HepG2 (cell line): ENCODE results near the gene APH1B. TPM values are rescaled to one million over a fixed set of nuclear protein-coding genes. Genes with fewer than 3 reads are reported as not detected.

Source experiments
- ATAC-seq: fragments of 200-7000 bp; cut with Tn5 transposase; 3 replicates; pipeline ENCODE4 v1.9.1; 2020; ENCODE audit warnings: mild to moderate bottlenecking, moderate library complexity
- BruUV-seq: library from RNA; stranded (reverse); fragments of 400-500 nt; replicated peaks from 2 replicates; lab custom pipeline; 2021; lab: Mats Ljungman, UMichigan
- CTCF ChIA-PET: fragments of 300-600 bp; formaldehyde crosslinking; extraction: SDS; loops from one replicate; lab custom pipeline; 2021; ENCODE audit warnings: low total read pairs, inconsistent platforms, low intra/inter-chr PET ratio; lab: Yijun Ruan, JAX
- POLR2A ChIA-PET: fragments of 350-600 bp; sonication (Branson Sonifier 250); formaldehyde crosslinking; loops from one replicate; lab custom pipeline; 2020; ENCODE audit warnings: antibody characterized with exemption, inconsistent platforms; lab: Yijun Ruan, JAX
- DNase-seq: peaks from one replicate; pipeline ENCODE4 v3.0.0-alpha.2; 2015; ENCODE audit warnings: low spot score
- FAIRE-seq: peaks from 3 replicates; lab custom pipeline; 2011; peaks lifted over from hg19 to GRCh38; lab: Jason Lieb, UNC
- H2AFZ ChIP-seq: one replicate; pipeline ENCODE4 v1.6.1; 2011; ENCODE audit warnings: low read length, inconsistent platforms
- H3K27ac ChIP-seq: fragments of 300-600 bp; 3 replicates; pipeline ENCODE4 v1.8.0; 2011; ENCODE audit warnings: mixed run types, mild to moderate bottlenecking, mixed read lengths, low read length, inconsistent platforms; ENCODE audit not compliant: insufficient read depth; ENCODE audit errors: extremely low read length
- H3K27me3 ChIP-seq, 2 experiments: fragments of 200-600 bp in 1 of 2; 2 replicates in 1 of 2; 3 replicates in 1 of 2; pipeline versions ENCODE4 v1.6.0 to v1.8.0; 2011; ENCODE audit warnings: low read length in 2 of 2, mild to moderate bottlenecking in 2 of 2, moderate library complexity in 2 of 2, inconsistent platforms in 1 of 2; ENCODE audit not compliant: insufficient read depth in 2 of 2, control insufficient read depth in 1 of 2
- H3K36me3 ChIP-seq, 2 experiments: fragments of 200-600 bp in 1 of 2; replicated peaks in 1 of 2; 2 replicates in 1 of 2; 3 replicates in 1 of 2; pipeline versions ENCODE4 v1.5.1 to v1.8.0; 2011; ENCODE audit warnings: low read length in 2 of 2, inconsistent platforms in 1 of 2; ENCODE audit not compliant: insufficient read depth in 2 of 2, control insufficient read depth in 1 of 2
- H3K4me1 ChIP-seq: 2 replicates; pipeline ENCODE4 v1.5.1; 2012; ENCODE audit warnings: low read length, inconsistent platforms; ENCODE audit not compliant: insufficient read depth
- H3K4me2 ChIP-seq: 2 replicates; pipeline ENCODE4 v1.6.0; 2011; ENCODE audit warnings: low read depth, low read length, inconsistent platforms
- H3K4me3 ChIP-seq, 3 experiments: fragments of 200-600 bp in 1 of 3; sonication (generic), shearing (Covaris generic) in 1 of 3; replicated peaks in 1 of 3; 2 replicates each; pipeline ENCODE4 v1.5.1; 2011 to 2016; ENCODE audit warnings: low read length in 3 of 3, inconsistent platforms in 2 of 3, low read depth in 2 of 3, mild to moderate bottlenecking in 2 of 3, control low read depth in 1 of 3, mixed read lengths in 1 of 3; ENCODE audit not compliant: insufficient read depth in 1 of 3
- H3K79me2 ChIP-seq: one replicate; pipeline ENCODE4 v1.6.1; 2011; ENCODE audit warnings: low read length, inconsistent platforms; ENCODE audit not compliant: insufficient read depth
- H3K9ac ChIP-seq: 2 replicates; pipeline ENCODE4 v1.6.0; 2011; ENCODE audit warnings: mild to moderate bottlenecking, low read depth, low read length, inconsistent platforms; ENCODE audit not compliant: insufficient read depth
- H3K9me3 ChIP-seq: 2 replicates; pipeline ENCODE4 v1.5.1; 2012; ENCODE audit warnings: mild to moderate bottlenecking, low read length
- H4K20me1 ChIP-seq: 2 replicates; pipeline ENCODE4 v1.6.0; 2011; ENCODE audit warnings: inconsistent platforms, mild to moderate bottlenecking, low read length, moderate library complexity; ENCODE audit not compliant: insufficient read depth
- DNMT1 ChIP-seq: sonication (generic); formaldehyde crosslinking; IDR thresholded peaks from 2 replicates; pipeline ENCODE4 v1.5.1; 2020; ENCODE audit warnings: mild to moderate bottlenecking, missing genetic modification reagents
- FOXA1 ChIP-seq, 2 experiments: fragments of 450-650 bp in 1 of 2; sonication (generic) in 1 of 2; formaldehyde crosslinking in 1 of 2; IDR thresholded peaks; 2 replicates each; pipeline versions ENCODE4 v1.4.0 to v1.6.1; 2016 to 2020; ENCODE audit warnings: missing genetic modification reagents in 1 of 2
- JARID2 ChIP-seq: sonication (generic); formaldehyde crosslinking; IDR thresholded peaks from 2 replicates; pipeline ENCODE4 v1.8.1; 2023; ENCODE audit warnings: missing genetic modification reagents, inconsistent platforms; ENCODE audit not compliant: insufficient replicate concordance
- LRRFIP1 ChIP-seq: sonication (generic); formaldehyde crosslinking; conservative IDR thresholded peaks from 2 replicates; pipeline ENCODE4 v1.4.0; 2020; ENCODE audit warnings: missing genetic modification reagents
- NR2F6 ChIP-seq, 2 experiments: IDR thresholded peaks; 2 replicates each; pipeline ENCODE4 v1.6.1; 2016; ENCODE audit warnings: antibody characterized with exemption in 1 of 2, mild to moderate bottlenecking in 1 of 2
- TCF7 ChIP-seq: sonication (generic); IDR thresholded peaks from 2 replicates; pipeline ENCODE4 v1.6.1; 2016; ENCODE audit warnings: antibody characterized with exemption, low read depth
- TRAFD1 ChIP-seq: sonication (generic); formaldehyde crosslinking; IDR thresholded peaks from 2 replicates; pipeline ENCODE4 v1.5.1; 2020; ENCODE audit warnings: missing genetic modification reagents, mild to moderate bottlenecking, borderline replicate concordance
- ZKSCAN5 ChIP-seq: sonication (generic); formaldehyde crosslinking; IDR thresholded peaks from 2 replicates; pipeline ENCODE4 v1.5.1; 2020; ENCODE audit warnings: mild to moderate bottlenecking, missing genetic modification reagents
- ZNF235 ChIP-seq: sonication (generic); formaldehyde crosslinking; IDR thresholded peaks from 2 replicates; pipeline ENCODE4 v1.8.1; 2023; ENCODE audit warnings: mild to moderate bottlenecking, missing genetic modification reagents, borderline replicate concordance
- ZNF530 ChIP-seq: sonication (generic); formaldehyde crosslinking; IDR thresholded peaks from 2 replicates; pipeline ENCODE4 v1.5.0; 2020; ENCODE audit warnings: low read depth, mild to moderate bottlenecking, missing genetic modification reagents
- ZNF737 ChIP-seq: sonication (generic); formaldehyde crosslinking; IDR thresholded peaks from 2 replicates; pipeline ENCODE4 v1.5.0; 2020; ENCODE audit warnings: missing genetic modification reagents, mild to moderate bottlenecking, borderline replicate concordance
- ZSCAN9 ChIP-seq: IDR thresholded peaks from 2 replicates; pipeline ENCODE4 v1.6.1; 2016; ENCODE audit warnings: borderline replicate concordance
- WGBS: methylation state at CpG from one replicate; pipeline ENCODE4 v1.1.6; 2017; ENCODE audit warnings: low lambda C conversion rate; 5-methylcytosine and 5-hydroxymethylcytosine counted together
- in situ Hi-C: cut with HindIII; loops from 2 replicates; pipeline ENCODE4 v1.10.0; 2017; ENCODE audit warnings: low pct_unique_long_range_greater_than_20kb; ENCODE audit not compliant: extremely low pct_ligation_motif_present
- intact Hi-C: fragments of 100-400 bp; cut with micrococcal nuclease; formaldehyde crosslinking; loops from one replicate; pipeline ENCODE4 v1.10.0; 2022; ENCODE audit not compliant: unreplicated experiment
- polyA plus RNA-seq, 8 experiments: library from polyadenylated mRNA; depleted of rRNA in 3 of 8; stranded (reverse) in 7 of 8; unstranded in 1 of 8; fragments of >200 nt; fragmentation: Illumina TruSeq in 4 of 8; extraction: Trizol in 4 of 8; gene quantifications; 2 replicates each; pipeline versions ENCODE4 v1.2.1 to v1.2.3, GENCODE V29; 2011 to 2016; ENCODE audit warnings: low read depth in 4 of 8, missing spikeins in 1 of 8, mixed read lengths in 1 of 8; ENCODE audit not compliant: insufficient read depth in 1 of 8
- total RNA-seq, 5 experiments: library from RNA; depleted of rRNA; stranded (reverse); fragments of >200 nt; fragmentation: Illumina TruSeq; extraction: Trizol; gene quantifications; 2 replicates each; pipeline ENCODE4 v1.2.3, GENCODE V29; 2016; ENCODE audit warnings: low read depth in 1 of 5
- TF ChIP-seq, protein P1 (sequence below): sonication (generic); formaldehyde crosslinking; IDR thresholded peaks from 2 replicates; pipeline ENCODE4 v1.5.1; 2020; ENCODE audit warnings: mild to moderate bottlenecking, missing genetic modification reagents, borderline replicate concordance
- TF ChIP-seq, protein P2 (sequence below): IDR thresholded peaks from 2 replicates; pipeline ENCODE4 v1.6.1; 2012; ENCODE audit warnings: low read depth, low read length, improper control_type of control experiment

The APH1B gene
- total and polyA plus RNA-seq, 2 of the 13 experiments (the other 11 are each of a cell fraction or from before 2014, with no cell fraction given): 0.45 to 1.00 TPM

DNA sequence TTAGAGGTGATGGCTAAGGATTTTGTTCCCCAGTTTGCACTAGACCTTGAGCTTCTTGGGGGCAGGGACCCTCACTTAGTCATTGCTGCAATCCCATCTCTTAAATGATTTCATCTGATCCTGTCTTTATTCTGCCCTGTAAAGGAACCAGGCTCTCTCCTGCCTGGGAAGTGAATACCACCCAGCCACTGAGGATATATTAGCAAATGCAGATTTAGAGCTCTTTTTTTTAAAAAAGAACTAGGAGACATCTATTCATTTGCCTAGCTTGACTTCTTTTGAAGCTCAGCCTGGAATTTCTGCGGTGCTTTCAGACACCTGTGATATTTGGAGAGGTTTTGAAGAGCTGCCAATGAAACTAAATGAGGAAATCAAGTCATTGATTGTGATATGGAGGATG is 62.4 kb downstream of the APH1B start:
- H4K20me1 ChIP-seq: no peaks in the 10 kb centered on the region
- ChIA-PET CTCF (no interaction called here), POLR2A (no interaction called here)
- no peak overlapping the region for H3K4me2 ChIP-seq
- no TSS peak for BruUV-seq
- H3K27me3 ChIP-seq: peaks cover 2 to 10% of the 10 kb centered on the region in 2 experiments; a peak in 2 of 5 replicates
- H3K9ac ChIP-seq: no peak overlapping the region
- DNase-seq: no peak
- no peaks in the 10 kb centered on the region for H3K79me2 ChIP-seq
- H3K4me1 ChIP-seq: peaks cover 5% of the 10 kb centered on the region; the same call in 1 of the 2 replicates
- H3K27ac ChIP-seq: no peak overlapping the region
- 56% methylated on average over 1 of the region's 1 CpG for WGBS
- intact Hi-C loops (no loop called here), in situ Hi-C loops (no loop called here)
- no peak overlapping the region for H2AFZ ChIP-seq
- no peak for ATAC-seq
- FAIRE-seq: no peak
- TF ChIP-seq LRRFIP1 (no peak), NR2F6 (IDR thresholded peaks at IDR 0.05) (no peak), NR2F6 (CRISPR knock-in tag; IDR thresholded peaks at IDR 0.05) (no peak), ZSCAN9 (CRISPR knock-in tag) (no peak), TRAFD1 (CRISPR knock-in tag) (no peak), ZNF737 (no peak), TCF7 (no peak), JARID2 (CRISPR knock-in tag) (no peak), ZNF235 (no peak), DNMT1 (CRISPR knock-in tag) (no peak), ZNF530 (CRISPR knock-in tag) (no peak), ZKSCAN5 (CRISPR knock-in tag) (no peak), FOXA1 (IDR thresholded peaks at IDR 0.05) (no peak), FOXA1 (CRISPR knock-in tag; IDR thresholded peaks at IDR 0.05) (no peak)
- TF ChIP-seq, protein P1, sequence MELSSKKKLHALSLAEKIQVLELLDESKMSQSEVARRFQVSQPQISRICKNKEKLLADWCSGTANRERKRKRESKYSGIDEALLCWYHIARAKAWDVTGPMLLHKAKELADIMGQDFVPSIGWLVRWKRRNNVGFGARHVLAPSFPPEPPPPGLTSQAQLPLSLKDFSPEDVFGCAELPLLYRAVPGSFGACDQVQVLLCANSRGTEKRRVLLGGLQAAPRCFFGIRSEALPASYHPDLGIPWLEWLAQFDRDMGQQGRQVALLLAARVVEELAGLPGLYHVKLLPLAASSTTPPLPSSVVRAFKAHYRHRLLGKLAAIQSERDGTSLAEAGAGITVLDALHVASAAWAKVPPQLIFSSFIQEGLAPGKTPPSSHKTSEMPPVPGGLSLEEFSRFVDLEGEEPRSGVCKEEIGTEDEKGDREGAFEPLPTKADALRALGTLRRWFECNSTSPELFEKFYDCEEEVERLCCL (CRISPR knock-in tag): no peak
- TF ChIP-seq, protein P2, sequence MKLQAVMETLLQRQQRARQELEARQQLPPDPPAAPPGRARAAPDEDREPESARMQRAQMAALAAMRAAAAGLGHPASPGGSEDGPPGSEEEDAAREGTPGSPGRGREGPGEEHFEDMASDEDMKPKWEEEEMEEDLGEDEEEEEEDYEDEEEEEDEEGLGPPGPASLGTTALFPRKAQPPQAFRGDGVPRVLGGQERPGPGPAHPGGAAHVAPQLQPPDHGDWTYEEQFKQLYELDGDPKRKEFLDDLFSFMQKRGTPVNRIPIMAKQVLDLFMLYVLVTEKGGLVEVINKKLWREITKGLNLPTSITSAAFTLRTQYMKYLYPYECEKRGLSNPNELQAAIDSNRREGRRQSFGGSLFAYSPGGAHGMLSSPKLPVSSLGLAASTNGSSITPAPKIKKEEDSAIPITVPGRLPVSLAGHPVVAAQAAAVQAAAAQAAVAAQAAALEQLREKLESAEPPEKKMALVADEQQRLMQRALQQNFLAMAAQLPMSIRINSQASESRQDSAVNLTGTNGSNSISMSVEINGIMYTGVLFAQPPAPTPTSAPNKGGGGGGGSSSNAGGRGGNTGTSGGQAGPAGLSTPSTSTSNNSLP: no peak
- H3K36me3 ChIP-seq: no peaks in the 10 kb centered on the region
- no peaks in the 10 kb centered on the region for H3K9me3 ChIP-seq
- H3K4me3 ChIP-seq: no peak overlapping the region
